Esophagus squamous epithelium (tissue), 4 donors: ENCODE data around the gene PALM.

ENCODE experiments used
- POLR2A ChIP-seq, 4 donors: fragments of 450-650 bp; IDR thresholded peaks; one replicate each; pipeline ENCODE4 v1.6.1; 2017; ENCODE audit warnings: antibody characterized with exemption in 4 of 4, mild to moderate bottlenecking in 4 of 4, moderate library complexity in 3 of 4
- TF ChIP-seq, protein P1 (sequence below), 6 experiments: fragments of 450-650 bp in 4 of 6; fragments of 200-600 bp in 2 of 6; sonication (generic) in 2 of 6; IDR thresholded peaks; one replicate each; pipeline ENCODE4 v1.5.1; 2016 to 2019; ENCODE audit warnings: antibody characterized with exemption in 6 of 6, mild to moderate bottlenecking in 4 of 6, moderate library complexity in 4 of 6

GRCh38 chr19:709196-709964 lies 645 bp downstream of the PALM start:
- TF ChIP-seq, protein P1, sequence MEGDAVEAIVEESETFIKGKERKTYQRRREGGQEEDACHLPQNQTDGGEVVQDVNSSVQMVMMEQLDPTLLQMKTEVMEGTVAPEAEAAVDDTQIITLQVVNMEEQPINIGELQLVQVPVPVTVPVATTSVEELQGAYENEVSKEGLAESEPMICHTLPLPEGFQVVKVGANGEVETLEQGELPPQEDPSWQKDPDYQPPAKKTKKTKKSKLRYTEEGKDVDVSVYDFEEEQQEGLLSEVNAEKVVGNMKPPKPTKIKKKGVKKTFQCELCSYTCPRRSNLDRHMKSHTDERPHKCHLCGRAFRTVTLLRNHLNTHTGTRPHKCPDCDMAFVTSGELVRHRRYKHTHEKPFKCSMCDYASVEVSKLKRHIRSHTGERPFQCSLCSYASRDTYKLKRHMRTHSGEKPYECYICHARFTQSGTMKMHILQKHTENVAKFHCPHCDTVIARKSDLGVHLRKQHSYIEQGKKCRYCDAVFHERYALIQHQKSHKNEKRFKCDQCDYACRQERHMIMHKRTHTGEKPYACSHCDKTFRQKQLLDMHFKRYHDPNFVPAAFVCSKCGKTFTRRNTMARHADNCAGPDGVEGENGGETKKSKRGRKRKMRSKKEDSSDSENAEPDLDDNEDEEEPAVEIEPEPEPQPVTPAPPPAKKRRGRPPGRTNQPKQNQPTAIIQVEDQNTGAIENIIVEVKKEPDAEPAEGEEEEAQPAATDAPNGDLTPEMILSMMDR (IDR thresholded peaks at IDR 0.05), result no peak
- no peak for TF ChIP-seq POLR2A (IDR thresholded peaks at IDR 0.05)
